Gastroesophageal sphincter (tissue), 3 donors: ENCODE measurements around the gene UPF3B.

Source experiments
- CTCF ChIP-seq, 4 experiments: fragments of 200-600 bp in 2 of 4; fragments of 450-650 bp in 2 of 4; sonication (generic) in 1 of 4; IDR thresholded peaks; one replicate each; pipeline ENCODE4 v1.5.1; 2017 to 2019; ENCODE audit warnings: antibody characterized with exemption in 4 of 4, mild to moderate bottlenecking in 2 of 4, moderate library complexity in 2 of 4
- POLR2A ChIP-seq, 2 donors: fragments of 450-650 bp; IDR thresholded peaks; one replicate each; pipeline ENCODE4 v1.6.1; 2017; ENCODE audit warnings: antibody characterized with exemption in 2 of 2, mild to moderate bottlenecking in 2 of 2, moderate library complexity in 1 of 2

GRCh38 chrX:119828446-119828845 is 24.3 kb downstream of the UPF3B start:
- no peak for TF ChIP-seq POLR2A (IDR thresholded peaks at IDR 0.05)
- no peak for TF ChIP-seq CTCF (IDR thresholded peaks at IDR 0.05)
